ENCODE measurements around the gene APOL4.
"Not testable (repeated sequence)": the region's sequence is repeated elsewhere in the genome, so short reads cannot be mapped to it uniquely, and the experiment has no call there.

APOL4 gene

GRCh38 chr22:36166518-36167220, 34.9 kb downstream of the APOL4 start:
- no peak overlapping the region for H3K4me3 ChIP-seq (ENCODE audit: low read depth, low read length)
- DNase-seq (ENCODE audit: low read depth) = no peak
- no peak for TF ChIP-seq CTCF (conservative IDR thresholded peaks at IDR 0.05; ENCODE audit: low read depth, low read length)

GRCh38 chr22:36166086-36166485, 35.5 kb downstream of the APOL4 start:
- no peak for DNase-seq (ENCODE audit: low read depth)
- TF ChIP-seq CTCF (conservative IDR thresholded peaks at IDR 0.05; ENCODE audit: low read depth, low read length) = no peak
- no peak overlapping the region for H3K4me3 ChIP-seq (ENCODE audit: low read depth, low read length)

GRCh38 chr22:36165141-36165540, 36.5 kb downstream of the APOL4 start:
- TF ChIP-seq CTCF (conservative IDR thresholded peaks at IDR 0.05; ENCODE audit: low read depth, low read length) = no peak

GRCh38 chr22:36164621-36165020, 37.0 kb downstream of the APOL4 start:
- no peak overlapping the region for H3K4me3 ChIP-seq (ENCODE audit: low read depth, low read length)
- no peak for DNase-seq (ENCODE audit: low read depth)
- no peak for TF ChIP-seq CTCF (conservative IDR thresholded peaks at IDR 0.05; ENCODE audit: low read depth, low read length)

More at GRCh38 chr22:36165141-36165540, 36.5 kb downstream of the APOL4 start:
- no peak for DNase-seq (ENCODE audit: low read depth)
- no peak overlapping the region for H3K4me3 ChIP-seq (ENCODE audit: low read depth, low read length)

- TF ChIP-seq CTCF (conservative IDR thresholded peaks at IDR 0.05; ENCODE audit: low read depth, low read length) = no peak
- no peak overlapping the region for H3K4me3 ChIP-seq (ENCODE audit: low read depth, low read length)
- DNase-seq (ENCODE audit: low read depth) = no peak
Measured at GRCh38 chr22:36163497-36163896, 38.1 kb downstream of the APOL4 start.

GRCh38 chr22:36162127-36163034, 39.2 kb downstream of the APOL4 start:
- no peak for DNase-seq (ENCODE audit: low read depth)
- TF ChIP-seq CTCF (conservative IDR thresholded peaks at IDR 0.05; ENCODE audit: low read depth, low read length) = no peak
- no peak overlapping the region for H3K4me3 ChIP-seq (ENCODE audit: low read depth, low read length)

GRCh38 chr22:36161793-36162126, 39.8 kb downstream of the APOL4 start:
- DNase-seq (ENCODE audit: low read depth); H3K4me3 ChIP-seq (ENCODE audit: low read depth, low read length): not testable (repeated sequence)
